Adrenal gland (tissue), 12 donors: Measurements from ENCODE around the gene PTH2. TPM values are rescaled to one million over a fixed set of nuclear protein-coding genes. Genes with fewer than 3 reads are reported as not detected.

ENCODE experiments used
- DNase-seq, 7 donors: peaks; one replicate each; pipeline ENCODE4 v3.0.0-alpha.2; 2019 to 2020
- H3K27ac ChIP-seq, 5 donors: fragments of 200-600 bp; sonication (generic) in 4 of 5; 1 replicate in 3 of 5; 2 replicates in 2 of 5; pipeline versions ENCODE4 v1.5.1 to v1.8.0; 2016 to 2020; ENCODE audit warnings: mild to moderate bottlenecking in 1 of 5
- H3K27me3 ChIP-seq: fragments of 200-600 bp; 2 replicates; pipeline ENCODE4 v1.8.0; 2021
- H3K36me3 ChIP-seq, 2 donors: fragments of 200-600 bp; replicated peaks in 1 of 2; 1 replicate in 1 of 2; 2 replicates in 1 of 2; pipeline versions ENCODE4 v1.5.1 to v1.8.0; 2018 to 2022
- H3K4me1 ChIP-seq, 2 donors: fragments of 200-600 bp; replicated peaks in 1 of 2; 1 replicate in 1 of 2; 2 replicates in 1 of 2; pipeline versions ENCODE4 v1.5.1 to v1.8.0; 2018 to 2021
- H3K4me3 ChIP-seq, 4 donors: fragments of 200-600 bp; sonication (generic) in 3 of 4; one replicate each; pipeline ENCODE4 v1.5.1; 2016 to 2018
- H3K9me3 ChIP-seq, 3 donors: fragments of 200-600 bp; sonication (generic) in 1 of 3; replicated peaks in 1 of 3; 1 replicate in 2 of 3; 2 replicates in 1 of 3; pipeline versions ENCODE4 v1.5.1 to v1.8.0; 2016 to 2021
- POLR2A ChIP-seq, 2 donors: fragments of 450-650 bp; IDR thresholded peaks; one replicate each; pipeline ENCODE4 v1.6.1; 2017; ENCODE audit warnings: antibody characterized with exemption in 2 of 2, mild to moderate bottlenecking in 2 of 2, moderate library complexity in 1 of 2
- whole genome bisulfite sequencing, 4 donors: extraction: QIAGEN DNeasy Blood & Tissue Kit in 2 of 4; methylation state at CpG; one replicate each; pipeline versions ENCODE4 v1.1.5 to v1.1.7; 2013 to 2017; 5-methylcytosine and 5-hydroxymethylcytosine counted together
- intact Hi-C, 2 donors: fragments of 100-400 bp; cut with DNase I; formaldehyde crosslinking; loops; one replicate each; pipeline versions ENCODE4 v1.14.1 to v1.15.0; 2022 to 2023
- polyA plus RNA-seq, 3 donors: library from polyadenylated mRNA; stranded (reverse); fragments of 200-250 nt in 2 of 3; fragments of 350-450 nt in 1 of 3; fragmentation: Illumina TruSeq in 1 of 3; extraction: RNeasy Lipid Tissue Mini Kit (QIAGEN cat#74804) in 1 of 3; gene quantifications; one replicate each; pipeline ENCODE4 v1.2.3, GENCODE V29; 2013 to 2014
- total RNA-seq, 9 donors: library from RNA; depleted of rRNA in 4 of 9; stranded (reverse); fragments of >200 nt in 4 of 9; fragments of 120-200 nt in 1 of 9; fragmentation: NEBNext Ultra II Directional in 1 of 9; extraction: Animal tissue kit (Norgen Biotek cat#: 25700) in 1 of 9; gene quantifications; one replicate each; pipeline versions ENCODE4 v1.1.0 to v1.2.4, GENCODE V29; 2013 to 2023
- TF ChIP-seq, protein P1 (sequence below), 6 experiments: fragments of 450-650 bp in 4 of 6; fragments of 200-600 bp in 2 of 6; sonication (generic) in 1 of 6; IDR thresholded peaks; 1 replicate in 5 of 6; 2 replicates in 1 of 6; pipeline versions ENCODE4 v1.5.1 to v1.8.0; 2016 to 2021; ENCODE audit warnings: antibody characterized with exemption in 6 of 6, mild to moderate bottlenecking in 2 of 6, moderate library complexity in 1 of 6
- donor health status: healthy with polysubstance abuse.
- donor health status: Bipolar disorder and iron deficiency.
- donor health status: DM: yes; HTN: yes; CAD: no.
- donor health status: DM: no; HTN: no; CAD: no.
- donor health status: DM: no; HTN: no; CAD: no.
- donor health status: DM: yes; HTN: yes; CAD: no.

The PTH2 gene
- total and polyA plus RNA-seq, 12 donors, result not detected

DNA sequence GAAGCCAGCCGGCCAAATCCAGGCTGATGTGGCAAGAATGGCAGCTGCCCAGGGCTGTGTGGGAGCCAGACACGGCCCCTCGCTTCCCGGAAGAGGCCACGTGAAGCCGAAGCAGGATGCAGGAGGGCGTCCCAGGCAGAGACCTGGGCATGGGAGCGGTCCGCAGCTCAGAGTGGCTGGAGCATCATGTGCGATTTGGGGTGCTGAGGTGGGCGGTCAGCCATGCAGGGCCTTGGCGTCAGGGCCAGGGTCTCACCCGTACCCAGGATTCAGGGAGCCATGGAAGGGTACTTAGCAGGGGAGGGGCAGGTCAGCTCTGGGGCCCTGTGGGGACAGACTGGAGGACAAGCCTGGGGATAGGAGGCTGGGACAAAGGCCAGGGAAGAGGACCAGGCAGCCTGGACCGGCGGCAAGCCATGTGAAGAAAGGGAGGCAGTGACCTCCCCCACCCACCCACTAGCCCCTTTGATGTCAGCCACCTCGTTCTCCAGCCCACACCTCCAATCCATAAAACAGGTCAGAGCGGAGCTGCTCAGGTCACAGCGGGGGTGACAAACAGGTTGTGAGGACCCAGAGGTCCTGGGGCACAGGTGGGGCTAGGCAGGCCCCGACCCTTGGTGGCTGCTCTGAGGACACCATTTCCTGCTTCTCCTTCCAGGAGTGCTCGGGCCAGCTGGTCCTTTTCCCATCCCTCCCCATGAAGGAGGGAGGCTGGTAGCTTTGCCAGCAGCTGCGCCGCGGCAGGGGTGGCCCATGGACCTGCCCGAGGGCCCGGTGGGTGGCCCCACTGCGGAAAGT is 32.9 kb downstream of the PTH2 start:
- Histone ChIP-seq H3K4me1 (no peaks in the 10 kb centered on the region), H3K27me3 (peaks cover 2% of the 10 kb centered on the region), H3K36me3 (no peaks in the 10 kb centered on the region), H3K4me3 (no peak overlapping the region), H3K27ac (no peak overlapping the region), H3K9me3 (no peaks in the 10 kb centered on the region)
- no peak for DNase-seq
- TF ChIP-seq POLR2A (IDR thresholded peaks at IDR 0.05), result no peak
- TF ChIP-seq, protein P1, sequence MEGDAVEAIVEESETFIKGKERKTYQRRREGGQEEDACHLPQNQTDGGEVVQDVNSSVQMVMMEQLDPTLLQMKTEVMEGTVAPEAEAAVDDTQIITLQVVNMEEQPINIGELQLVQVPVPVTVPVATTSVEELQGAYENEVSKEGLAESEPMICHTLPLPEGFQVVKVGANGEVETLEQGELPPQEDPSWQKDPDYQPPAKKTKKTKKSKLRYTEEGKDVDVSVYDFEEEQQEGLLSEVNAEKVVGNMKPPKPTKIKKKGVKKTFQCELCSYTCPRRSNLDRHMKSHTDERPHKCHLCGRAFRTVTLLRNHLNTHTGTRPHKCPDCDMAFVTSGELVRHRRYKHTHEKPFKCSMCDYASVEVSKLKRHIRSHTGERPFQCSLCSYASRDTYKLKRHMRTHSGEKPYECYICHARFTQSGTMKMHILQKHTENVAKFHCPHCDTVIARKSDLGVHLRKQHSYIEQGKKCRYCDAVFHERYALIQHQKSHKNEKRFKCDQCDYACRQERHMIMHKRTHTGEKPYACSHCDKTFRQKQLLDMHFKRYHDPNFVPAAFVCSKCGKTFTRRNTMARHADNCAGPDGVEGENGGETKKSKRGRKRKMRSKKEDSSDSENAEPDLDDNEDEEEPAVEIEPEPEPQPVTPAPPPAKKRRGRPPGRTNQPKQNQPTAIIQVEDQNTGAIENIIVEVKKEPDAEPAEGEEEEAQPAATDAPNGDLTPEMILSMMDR (IDR thresholded peaks at IDR 0.05), result no peak
- intact Hi-C loops, result loop anchor here in 1 of 2 donors (5.0 kb wide), 1 partner anchor 57 kb away; no protein-coding TSS in a partner anchor
- WGBS, 4 donors, result 58 to 72% (median 66%) methylated on average over 19 to 26 of the region's 26 CpGs

DNA sequence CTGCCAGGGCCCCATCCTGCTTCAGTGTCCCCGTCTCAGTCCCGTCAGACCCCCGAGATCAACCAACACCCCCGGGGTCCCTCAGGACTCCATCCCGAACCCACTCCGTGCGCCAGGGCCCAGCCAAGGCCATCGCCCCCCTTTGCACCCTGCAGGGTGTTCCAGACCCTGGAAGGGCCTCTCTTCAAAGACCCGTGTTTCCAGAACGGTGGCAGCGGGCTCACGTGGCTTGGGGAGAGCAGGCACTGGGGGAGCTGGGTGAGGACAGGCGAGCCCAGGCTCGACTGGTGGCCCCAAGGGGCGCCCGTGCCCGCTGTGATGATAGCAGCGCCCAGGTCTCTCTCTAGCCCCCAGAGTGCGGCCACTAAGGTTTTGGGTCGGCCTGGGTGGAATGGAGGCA is 33.8 kb downstream of the PTH2 start:
- TF ChIP-seq, protein P1 (IDR thresholded peaks at IDR 0.05), result no peak
- TF ChIP-seq POLR2A (IDR thresholded peaks at IDR 0.05), result no peak
- intact Hi-C loops, result no loop called here

DNA sequence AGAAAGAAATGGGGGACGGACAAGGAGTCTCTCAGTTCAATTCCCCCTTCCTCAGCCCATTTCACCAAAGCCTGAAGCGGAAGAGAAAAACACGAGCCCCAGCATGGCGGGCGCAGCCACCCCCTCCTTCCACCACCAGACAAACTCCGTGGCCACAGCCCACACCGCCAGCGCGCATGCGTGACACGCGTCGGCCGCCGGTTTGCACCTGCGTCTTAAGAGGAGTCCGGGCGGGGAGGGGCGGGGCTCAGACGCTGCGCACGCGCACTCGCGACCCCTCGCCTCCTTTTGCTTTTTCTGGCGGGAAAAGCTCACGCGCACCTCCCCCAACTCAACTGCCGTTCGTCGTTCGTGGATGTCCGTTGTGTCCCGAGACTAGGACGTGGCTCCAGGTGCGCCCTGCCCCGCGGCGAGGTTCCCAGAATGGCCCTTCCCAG is 35.3 kb downstream of the PTH2 start, which contains the start of gene KASH5:
KASH5 (plus strand) TSS at position 314 of the 437 bp plus-strand sequence. CDS start 2,635 bp downstream, outside the sequence.
- H3K27me3 ChIP-seq, result no peaks in the 10 kb centered on the region
- H3K4me1 ChIP-seq, result no peaks in the 10 kb centered on the region
- no peak within 1 kb of the TSS for H3K27ac ChIP-seq
- intact Hi-C loops, result no loop called here
- TF ChIP-seq, protein P1 (IDR thresholded peaks at IDR 0.05), result no peak
- no peak for TF ChIP-seq POLR2A (IDR thresholded peaks at IDR 0.05)
- no peaks in the 10 kb centered on the region for H3K9me3 ChIP-seq
- peak; percentile 68 to 91 (median 82) for DNase-seq
- H3K4me3 ChIP-seq, result no peak within 1 kb of the TSS
- WGBS, 4 donors, result 23 to 78% (median 39%) methylated on average over 13 to 40 of the region's 40 CpGs
- no peaks in the 10 kb centered on the region for H3K36me3 ChIP-seq

More for the DNA sequence above, 33.8 kb downstream of the PTH2 start:
- Histone ChIP-seq H3K4me1 (no peaks in the 10 kb centered on the region), H3K4me3 (no peak overlapping the region), H3K9me3 (no peaks in the 10 kb centered on the region), H3K36me3 (no peaks in the 10 kb centered on the region), H3K27ac (no peak overlapping the region), H3K27me3 (no peaks in the 10 kb centered on the region)
- no peak for DNase-seq
- 82 to 90% (median 82%) methylated on average over 15 to 20 of the region's 20 CpGs; no CpG with 5 or more reads in 1 of the 4 donors for WGBS, 4 donors

DNA sequence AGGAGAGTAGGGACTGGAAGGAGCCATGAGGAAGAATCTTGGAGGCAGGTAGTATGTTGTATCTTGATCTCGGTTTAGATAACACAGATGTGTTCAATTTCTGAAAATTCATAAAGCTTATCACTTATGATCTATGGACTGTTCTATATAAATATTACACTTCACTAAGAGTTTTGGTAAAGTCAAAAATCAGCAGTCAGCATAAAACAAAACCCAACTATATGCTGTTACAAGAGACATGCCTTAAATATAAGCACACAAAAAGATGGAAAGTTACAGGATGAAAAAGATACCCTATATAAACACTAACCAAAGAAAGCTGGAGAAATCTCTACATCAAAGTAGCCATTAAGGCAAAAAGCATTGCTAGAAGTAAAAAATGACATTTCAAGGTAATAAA is 39.6 kb downstream of the PTH2 start:
- H3K27me3 ChIP-seq, result no peaks in the 10 kb centered on the region
- peaks cover 0 to 4% (median 0%) of the 10 kb centered on the region in 3 donors for H3K9me3 ChIP-seq
- no peak overlapping the region for H3K27ac ChIP-seq
- intact Hi-C loops, result no loop called here
- no peak overlapping the region for H3K4me3 ChIP-seq
- no peaks in the 10 kb centered on the region for H3K4me1 ChIP-seq
- no peak for TF ChIP-seq POLR2A (IDR thresholded peaks at IDR 0.05)
- TF ChIP-seq, protein P1 (IDR thresholded peaks at IDR 0.05), result no peak
- DNase-seq, result no peak
- H3K36me3 ChIP-seq, result no peaks in the 10 kb centered on the region
- 0 to 83% (median 45%) methylated on average over 1 of the region's 1 CpG for WGBS, 4 donors
